ENCODE measurements around the gene MYO1F. TPM values are rescaled to one million over a fixed set of nuclear protein-coding genes. Genes with fewer than 3 reads are reported as not detected.

MYO1F gene
- polyA plus RNA-seq, 3 donors = 121 to 707 (median 197) TPM

GRCh38 chr19:8569066-8569771, 8.0 kb downstream of the MYO1F start:
- Histone ChIP-seq H3K27me3 (ENCODE audit: control insufficient read depth in 2 of 2, insufficient read depth in 2 of 2, low read length in 2 of 2) (no peaks in the 10 kb centered on the region), H3K4me1 (ENCODE audit: control insufficient read depth in 1 of 2, insufficient read depth in 2 of 2, low read length in 2 of 2) (peaks cover 99 to 100% of the 10 kb centered on the region in 2 donors)
- peaks cover 49 to 76% of the 10 kb centered on the region in 2 donors for H3K36me3 Mint-ChIP-seq

More at GRCh38 chr19:8569066-8569771, 8.0 kb downstream of the MYO1F start:
- Histone ChIP-seq H3K4me2 (replicated peaks; ENCODE audit: extremely low read depth, low read length, poor library complexity, severe bottlenecking) (peak overlapping the region; percentile 99), H3K27ac (ENCODE audit: low read depth in 1 of 2, low read length in 2 of 2) (peak overlapping the region; percentile 90 to 92), H3K36me3 (replicated peaks in 1 of 2; ENCODE audit: control insufficient read depth in 1 of 2, insufficient read depth in 2 of 2, low read length in 2 of 2) (peaks cover 0 to 6% of the 10 kb centered on the region in 2 donors), H3K9me3 (replicated peaks in 1 of 2; ENCODE audit: control insufficient read depth in 1 of 2, insufficient read depth in 1 of 2, low read length in 2 of 2) (no peaks in the 10 kb centered on the region), H3K9ac (ENCODE audit: insufficient read depth, low read length, poor library complexity, severe bottlenecking) (peak overlapping the region; percentile 61), H4K20me1 (ENCODE audit: insufficient read depth, low read length) (peaks cover 69% of the 10 kb centered on the region), H3K4me3 (replicated peaks in 1 of 3; ENCODE audit: low read depth in 2 of 3, low read length in 3 of 3) (peak overlapping the region; percentile 7 to 100 (median 16)), H2AFZ (ENCODE audit: insufficient read depth, low read depth, low read length, poor library complexity, severe bottlenecking) (no peak overlapping the region), H3K79me2 (ENCODE audit: insufficient read depth, low read length) (peaks cover 99% of the 10 kb centered on the region)
- TF ChIP-seq CTCF (IDR thresholded peaks at IDR 0.05) = no peak
- 6% methylated on average over 4 of the region's 5 CpGs for WGBS (ENCODE audit: insufficient coverage)
- Mint-ChIP-seq H3K27me3 (ENCODE audit: low read depth in 3 of 3) (peaks cover 0 to 5% (median 1%) of the 10 kb centered on the region in 3 donors), H3K4me1 (peaks cover 91% of the 10 kb centered on the region), H3K27ac (peak overlapping the region; percentile 97 to 99 (median 99)), H3K9me3 (peaks cover 0 to 1% (median 0%) of the 10 kb centered on the region in 7 donors), H3K4me3 (peak overlapping the region; percentile 73 to 88)
- intact Hi-C loops (cut with micrococcal nuclease) = loop anchor here in 1 of 2 donors (1.0 to 5.0 kb wide), 2 partner anchors 8 to 82 kb away; partner anchors contain the start of gene MYO1F
- DNase-seq = peak; percentile 96 to 97 (median 96)

Measured in CD14-positive monocyte (primary cell).